ENCODE results near the gene XBP1. TPM values are rescaled to one million over a fixed set of nuclear protein-coding genes. Genes with fewer than 3 reads are reported as not detected.

Gene XBP1
- total RNA-seq, 1 experiment from 2014 or later: 81.3 TPM

DNA sequence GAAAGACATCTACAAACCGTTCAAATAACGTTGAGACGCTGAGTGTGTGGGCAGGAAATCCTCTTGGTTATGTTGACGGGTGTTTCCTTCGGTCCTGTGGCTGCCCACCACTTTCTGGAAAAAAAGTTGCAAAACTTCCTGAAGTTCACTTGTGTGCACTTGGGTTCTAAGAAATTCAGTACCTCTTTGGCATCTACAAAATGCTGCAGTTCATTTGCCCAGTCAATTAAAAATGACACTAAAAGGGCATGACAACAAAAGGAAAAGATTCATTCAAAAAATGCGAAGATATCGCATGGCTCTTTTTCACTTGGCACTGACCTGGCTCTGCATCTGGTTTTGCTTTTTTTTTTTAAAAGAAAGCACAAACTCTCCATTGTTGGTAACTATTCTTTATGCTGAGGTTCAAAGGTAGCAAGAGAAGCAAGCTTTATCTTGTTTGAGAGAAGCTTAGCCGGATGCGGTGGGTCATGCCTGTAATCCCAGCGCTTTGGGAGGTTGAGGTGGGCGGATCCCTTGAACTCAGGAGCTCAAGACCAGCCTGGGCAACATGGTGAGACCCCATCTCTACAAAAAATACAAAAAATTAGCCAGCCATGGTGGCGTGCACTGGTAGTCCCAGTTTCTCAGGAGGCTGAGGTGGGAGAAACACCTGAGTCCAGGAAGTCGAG is 10.6 kb upstream of the XBP1 start:
- Histone ChIP-seq H3K9me2 (ENCODE audit: insufficient read depth) (no peaks in the 10 kb centered on the region), H3K9me3 (ENCODE audit: control insufficient read depth in 1 of 2, insufficient read depth in 1 of 2, low read depth in 1 of 2, low read length in 2 of 2) (no peaks in the 10 kb centered on the region), H3K79me2 (ENCODE audit: insufficient read depth, low read length) (no peaks in the 10 kb centered on the region), H2AFZ (ENCODE audit: low read depth, low read length, poor library complexity, severe bottlenecking) (no peak overlapping the region), H3K27ac (ENCODE audit: low read depth, low read length) (no peak overlapping the region), H3K27me3 (ENCODE audit: insufficient read depth, low read length) (no peaks in the 10 kb centered on the region), H3K36me3 (ENCODE audit: control insufficient read depth in 1 of 2, insufficient read depth in 2 of 2, low read length in 2 of 2) (no peaks in the 10 kb centered on the region), H3K4me3 (replicated peaks in 1 of 2; ENCODE audit: low read depth in 1 of 2, low read length in 2 of 2) (no peak overlapping the region), H3K4me2 (ENCODE audit: low read length) (no peak overlapping the region), H4K20me1 (ENCODE audit: insufficient read depth) (no peaks in the 10 kb centered on the region), H3K9ac (ENCODE audit: low read length) (no peak overlapping the region), H3K4me1 (ENCODE audit: control insufficient read depth in 1 of 2, insufficient read depth in 2 of 2, low read length in 2 of 2) (no peaks in the 10 kb centered on the region)
- DNase-seq (ENCODE audit: low read depth, low spot score) (no peak), ATAC-seq (no peak)
- ChIA-PET CTCF (no interaction called here), RAD21 (ENCODE audit: low non-redundant PET in 1 of 2, low total read pairs in 2 of 2, uncharacterized antibody in 2 of 2, unreplicated experiment in 2 of 2) (interaction anchor here in 1 of 2 experiments (0.6 kb wide), 1 partner anchor 211 kb away, joined by 3 read pairs; no protein-coding TSS in a partner anchor), POLR2A (no interaction called here)
- TF ChIP-seq EGR1 (IDR thresholded peaks at IDR 0.05; ENCODE audit: low read depth): no peak
- no peak for TF ChIP-seq SP1 (IDR thresholded peaks at IDR 0.05; ENCODE audit: low read depth)
- no peak for TF ChIP-seq SRF (IDR thresholded peaks at IDR 0.05; ENCODE audit: low read depth)
- TF ChIP-seq, protein P1, sequence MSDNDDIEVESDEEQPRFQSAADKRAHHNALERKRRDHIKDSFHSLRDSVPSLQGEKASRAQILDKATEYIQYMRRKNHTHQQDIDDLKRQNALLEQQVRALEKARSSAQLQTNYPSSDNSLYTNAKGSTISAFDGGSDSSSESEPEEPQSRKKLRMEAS (IDR thresholded peaks at IDR 0.05): no peak
- no peak for TF ChIP-seq CEBPB (IDR thresholded peaks at IDR 0.05; ENCODE audit: low read depth)
- intact Hi-C loops (cut with micrococcal nuclease): no loop called here
- no TSS peak for BruUV-seq (replicated peaks)

DNA sequence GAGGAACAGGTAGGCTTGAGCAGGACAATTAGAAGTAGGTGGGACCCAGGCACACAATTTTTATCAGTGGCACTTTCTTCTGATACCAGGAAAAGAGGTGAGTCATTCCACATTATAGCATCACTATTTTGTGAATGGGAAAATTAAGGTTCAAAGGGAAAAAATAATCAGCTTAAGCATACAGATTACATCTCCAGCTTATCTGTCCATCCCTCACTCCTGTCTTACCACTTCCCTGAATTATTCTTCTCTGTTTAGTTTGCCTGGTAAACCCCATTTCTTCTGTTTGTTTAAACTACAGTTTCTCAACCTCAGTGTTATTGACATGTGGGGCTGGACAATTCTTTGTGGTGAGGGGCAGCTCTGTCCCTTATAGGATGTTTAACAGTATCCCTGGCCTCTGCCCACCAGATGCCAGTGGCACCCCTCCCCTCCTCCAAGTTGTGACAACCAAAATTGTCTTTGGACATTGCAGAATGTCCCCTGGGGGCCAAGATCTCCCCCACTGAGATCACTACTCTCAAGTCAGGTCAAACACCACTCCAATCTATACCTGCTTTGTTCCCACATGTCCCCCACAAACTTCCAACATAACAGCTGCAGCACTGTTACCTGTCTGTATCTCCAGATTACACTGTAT is 8.5 kb upstream of the XBP1 start:
- ChIA-PET POLR2A (interaction anchor here (2.2 kb wide), 1 partner anchor 9 kb away, joined by 8 read pairs; the partner anchor contains the start of gene XBP1), CTCF (no interaction called here), RAD21 (ENCODE audit: low non-redundant PET in 1 of 2, low total read pairs in 2 of 2, uncharacterized antibody in 2 of 2, unreplicated experiment in 2 of 2) (no interaction called here)
- H3K4me3 ChIP-seq (replicated peaks in 1 of 2; ENCODE audit: low read depth in 1 of 2, low read length in 2 of 2): no peak overlapping the region
- no peak overlapping the region for H2AFZ ChIP-seq (ENCODE audit: low read depth, low read length, poor library complexity, severe bottlenecking)
- H3K79me2 ChIP-seq (ENCODE audit: insufficient read depth, low read length): no peaks in the 10 kb centered on the region
- no peak overlapping the region for H3K4me2 ChIP-seq (ENCODE audit: low read length)
- DNase-seq (ENCODE audit: low read depth, low spot score) (no peak), ATAC-seq (no peak)
- no TSS peak for BruUV-seq (replicated peaks)
- no peaks in the 10 kb centered on the region for H4K20me1 ChIP-seq (ENCODE audit: insufficient read depth)
- no peaks in the 10 kb centered on the region for H3K27me3 ChIP-seq (ENCODE audit: insufficient read depth, low read length)
- no peaks in the 10 kb centered on the region for H3K4me1 ChIP-seq (ENCODE audit: control insufficient read depth in 1 of 2, insufficient read depth in 2 of 2, low read length in 2 of 2)
- no peak overlapping the region for H3K9ac ChIP-seq (ENCODE audit: low read length)
- no peaks in the 10 kb centered on the region for H3K9me2 ChIP-seq (ENCODE audit: insufficient read depth)
- intact Hi-C loops (cut with micrococcal nuclease): no loop called here
- TF ChIP-seq JUND (IDR thresholded peaks at IDR 0.05) (no peak), FOSL1 (IDR thresholded peaks at IDR 0.05; ENCODE audit: low read depth) (no peak), TCF7L2 (IDR thresholded peaks at IDR 0.05; ENCODE audit: borderline replicate concordance, extremely low read depth, insufficient read depth, insufficient read length) (no peak), EZH2phosphoT487 (IDR thresholded peaks at IDR 0.05; ENCODE audit: borderline replicate concordance) (no peak), POLR2AphosphoS5 (IDR thresholded peaks at IDR 0.05; ENCODE audit: low read depth, low read length) (no peak), EZH2 (IDR thresholded peaks at IDR 0.05) (no peak)
- TF ChIP-seq, protein P2, sequence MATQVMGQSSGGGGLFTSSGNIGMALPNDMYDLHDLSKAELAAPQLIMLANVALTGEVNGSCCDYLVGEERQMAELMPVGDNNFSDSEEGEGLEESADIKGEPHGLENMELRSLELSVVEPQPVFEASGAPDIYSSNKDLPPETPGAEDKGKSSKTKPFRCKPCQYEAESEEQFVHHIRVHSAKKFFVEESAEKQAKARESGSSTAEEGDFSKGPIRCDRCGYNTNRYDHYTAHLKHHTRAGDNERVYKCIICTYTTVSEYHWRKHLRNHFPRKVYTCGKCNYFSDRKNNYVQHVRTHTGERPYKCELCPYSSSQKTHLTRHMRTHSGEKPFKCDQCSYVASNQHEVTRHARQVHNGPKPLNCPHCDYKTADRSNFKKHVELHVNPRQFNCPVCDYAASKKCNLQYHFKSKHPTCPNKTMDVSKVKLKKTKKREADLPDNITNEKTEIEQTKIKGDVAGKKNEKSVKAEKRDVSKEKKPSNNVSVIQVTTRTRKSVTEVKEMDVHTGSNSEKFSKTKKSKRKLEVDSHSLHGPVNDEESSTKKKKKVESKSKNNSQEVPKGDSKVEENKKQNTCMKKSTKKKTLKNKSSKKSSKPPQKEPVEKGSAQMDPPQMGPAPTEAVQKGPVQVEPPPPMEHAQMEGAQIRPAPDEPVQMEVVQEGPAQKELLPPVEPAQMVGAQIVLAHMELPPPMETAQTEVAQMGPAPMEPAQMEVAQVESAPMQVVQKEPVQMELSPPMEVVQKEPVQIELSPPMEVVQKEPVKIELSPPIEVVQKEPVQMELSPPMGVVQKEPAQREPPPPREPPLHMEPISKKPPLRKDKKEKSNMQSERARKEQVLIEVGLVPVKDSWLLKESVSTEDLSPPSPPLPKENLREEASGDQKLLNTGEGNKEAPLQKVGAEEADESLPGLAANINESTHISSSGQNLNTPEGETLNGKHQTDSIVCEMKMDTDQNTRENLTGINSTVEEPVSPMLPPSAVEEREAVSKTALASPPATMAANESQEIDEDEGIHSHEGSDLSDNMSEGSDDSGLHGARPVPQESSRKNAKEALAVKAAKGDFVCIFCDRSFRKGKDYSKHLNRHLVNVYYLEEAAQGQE (IDR thresholded peaks at IDR 0.05; ENCODE audit: low read depth): no peak
- TF ChIP-seq, protein P3, sequence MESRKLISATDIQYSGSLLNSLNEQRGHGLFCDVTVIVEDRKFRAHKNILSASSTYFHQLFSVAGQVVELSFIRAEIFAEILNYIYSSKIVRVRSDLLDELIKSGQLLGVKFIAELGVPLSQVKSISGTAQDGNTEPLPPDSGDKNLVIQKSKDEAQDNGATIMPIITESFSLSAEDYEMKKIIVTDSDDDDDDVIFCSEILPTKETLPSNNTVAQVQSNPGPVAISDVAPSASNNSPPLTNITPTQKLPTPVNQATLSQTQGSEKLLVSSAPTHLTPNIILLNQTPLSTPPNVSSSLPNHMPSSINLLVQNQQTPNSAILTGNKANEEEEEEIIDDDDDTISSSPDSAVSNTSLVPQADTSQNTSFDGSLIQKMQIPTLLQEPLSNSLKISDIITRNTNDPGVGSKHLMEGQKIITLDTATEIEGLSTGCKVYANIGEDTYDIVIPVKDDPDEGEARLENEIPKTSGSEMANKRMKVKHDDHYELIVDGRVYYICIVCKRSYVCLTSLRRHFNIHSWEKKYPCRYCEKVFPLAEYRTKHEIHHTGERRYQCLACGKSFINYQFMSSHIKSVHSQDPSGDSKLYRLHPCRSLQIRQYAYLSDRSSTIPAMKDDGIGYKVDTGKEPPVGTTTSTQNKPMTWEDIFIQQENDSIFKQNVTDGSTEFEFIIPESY (IDR thresholded peaks at IDR 0.05; ENCODE audit: extremely low read depth, insufficient replicate concordance, low read length): no peak
- TF ChIP-seq, protein P4, sequence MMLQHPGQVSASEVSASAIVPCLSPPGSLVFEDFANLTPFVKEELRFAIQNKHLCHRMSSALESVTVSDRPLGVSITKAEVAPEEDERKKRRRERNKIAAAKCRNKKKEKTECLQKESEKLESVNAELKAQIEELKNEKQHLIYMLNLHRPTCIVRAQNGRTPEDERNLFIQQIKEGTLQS (IDR thresholded peaks at IDR 0.05): no peak
- no peaks in the 10 kb centered on the region for H3K36me3 ChIP-seq (ENCODE audit: control insufficient read depth in 1 of 2, insufficient read depth in 2 of 2, low read length in 2 of 2)
- H3K27ac ChIP-seq (ENCODE audit: low read depth, low read length): no peak overlapping the region
- H3K9me3 ChIP-seq (ENCODE audit: control insufficient read depth in 1 of 2, insufficient read depth in 1 of 2, low read depth in 1 of 2, low read length in 2 of 2): no peaks in the 10 kb centered on the region
